ENCODE data around the gene KIF22.
"Not testable (repeated sequence)": the region's sequence is repeated elsewhere in the genome, so short reads cannot be mapped to it uniquely, and the experiment has no call there.

KIF22 gene

GRCh38 chr16:29760567-29761279 is 29.8 kb upstream of the KIF22 start:
- no peak for TF ChIP-seq CTCF (IDR thresholded peaks at IDR 0.05; ENCODE audit: borderline replicate concordance, insufficient read depth, low read depth, low read length)
- no peak overlapping the region for H3K4me3 ChIP-seq (ENCODE audit: low read depth, low read length)

- H3K4me3 ChIP-seq (ENCODE audit: low read depth, low read length) = not testable (repeated sequence)
Observed at GRCh38 chr16:29761280-29761651, 29.3 kb upstream of the KIF22 start.

- TF ChIP-seq CTCF (IDR thresholded peaks at IDR 0.05; ENCODE audit: borderline replicate concordance, insufficient read depth, low read depth, low read length) = no peak
- no peak overlapping the region for H3K4me3 ChIP-seq (ENCODE audit: low read depth, low read length)
Observed at GRCh38 chr16:29761882-29762281, 28.7 kb upstream of the KIF22 start.

- no peak overlapping the region for H3K4me3 ChIP-seq (ENCODE audit: low read depth, low read length)
- no peak for TF ChIP-seq CTCF (IDR thresholded peaks at IDR 0.05; ENCODE audit: borderline replicate concordance, insufficient read depth, low read depth, low read length)
Observed at GRCh38 chr16:29763326-29763725, 27.2 kb upstream of the KIF22 start.

GRCh38 chr16:29765167-29766032 is 25.2 kb upstream of the KIF22 start:
- H3K4me3 ChIP-seq (ENCODE audit: low read depth, low read length) = no peak overlapping the region
- TF ChIP-seq CTCF (IDR thresholded peaks at IDR 0.05; ENCODE audit: borderline replicate concordance, insufficient read depth, low read depth, low read length) = no peak

GRCh38 chr16:29766571-29766970 is 24.0 kb upstream of the KIF22 start:
- no peak for TF ChIP-seq CTCF (IDR thresholded peaks at IDR 0.05; ENCODE audit: borderline replicate concordance, insufficient read depth, low read depth, low read length)
- H3K4me3 ChIP-seq (ENCODE audit: low read depth, low read length) = no peak overlapping the region

- no peak for TF ChIP-seq CTCF (IDR thresholded peaks at IDR 0.05; ENCODE audit: borderline replicate concordance, insufficient read depth, low read depth, low read length)
Observed at GRCh38 chr16:29767062-29767461, 23.5 kb upstream of the KIF22 start.

More at GRCh38 chr16:29767062-29767461, 23.5 kb upstream of the KIF22 start:
- no peak overlapping the region for H3K4me3 ChIP-seq (ENCODE audit: low read depth, low read length)
